ENCODE data around the gene PIP5K1B. TPM values are rescaled to one million over a fixed set of nuclear protein-coding genes. Genes with fewer than 3 reads are reported as not detected.

PIP5K1B gene
- total RNA-seq, 1 experiment from 2014 or later, result 2.5 TPM

- H3K56ac ChIP-seq (ENCODE audit: insufficient read length, low read depth, low read length), result no peak overlapping the region
- H2BK15ac ChIP-seq (ENCODE audit: low read depth, low read length), result no peak overlapping the region
- H3K27me3 Mint-ChIP-seq (ENCODE audit: low read depth), result no peaks in the 10 kb centered on the region
- TF ChIP-seq CTCF (conservative IDR thresholded peaks at IDR 0.05), result no peak
- peaks cover 0 to 4% (median 4%) of the 10 kb centered on the region in 3 experiments; a peak in 3 of 7 replicates for H3K36me3 Mint-ChIP-seq (ENCODE audit: insufficient read depth in 1 of 3, low read depth in 3 of 3)
- no peak overlapping the region for H4K8ac ChIP-seq (replicated peaks; ENCODE audit: insufficient read length, low read depth, low read length)
- no peaks in the 10 kb centered on the region for H3K23me2 ChIP-seq (ENCODE audit: insufficient read length, low read depth, low read length, poor library complexity, severe bottlenecking)
- H3T11ph ChIP-seq (ENCODE audit: low read length), result no peak overlapping the region
- no peaks in the 10 kb centered on the region for H3K79me2 ChIP-seq (ENCODE audit: insufficient read depth, low read length)
- no CpG with 5 or more reads among the region's 4 CpGs for WGBS (ENCODE audit: extremely low coverage, insufficient read length, low lambda C conversion rate)
- H2AFZ ChIP-seq (ENCODE audit: low read length), result no peak overlapping the region
- no peak overlapping the region for H3K9ac ChIP-seq (ENCODE audit: extremely low read depth, insufficient read length, low read length)
- no peak overlapping the region for H2BK20ac ChIP-seq (ENCODE audit: low read depth, low read length, poor library complexity, severe bottlenecking)
- no peak overlapping the region for H3K4me3 Mint-ChIP-seq
- H2AK5ac ChIP-seq (ENCODE audit: insufficient read length, low read length), result no peak overlapping the region
- H3K79me1 ChIP-seq (ENCODE audit: insufficient read depth, low read depth, low read length, poor library complexity, severe bottlenecking), result no peaks in the 10 kb centered on the region
- H3K14ac ChIP-seq (ENCODE audit: insufficient read depth, low read length), result no peak overlapping the region
- peaks cover 0 to 3% of the 10 kb centered on the region in 2 experiments; a peak in 2 of 5 replicates for H3K9me3 Mint-ChIP-seq
- no peaks in the 10 kb centered on the region for H3K27me3 ChIP-seq (ENCODE audit: insufficient read depth, low read length)
- H2BK120ac ChIP-seq (ENCODE audit: low read depth, low read length, poor library complexity, severe bottlenecking), result no peak overlapping the region
- H4K20me1 ChIP-seq (ENCODE audit: control insufficient read depth, insufficient read depth, insufficient read length), result no peaks in the 10 kb centered on the region
- H3K18ac ChIP-seq (ENCODE audit: insufficient read length, low read depth, low read length), result no peak overlapping the region
- no peak overlapping the region for H4K91ac ChIP-seq (ENCODE audit: insufficient read length, low read depth, low read length)
- H3K4me2 ChIP-seq (ENCODE audit: insufficient read depth, insufficient read length, low read length), result no peak overlapping the region
- peaks cover 2% of the 10 kb centered on the region; the same call in 1 of the 2 replicates for H3K4me1 ChIP-seq (ENCODE audit: insufficient read depth, low read length)
- no peak overlapping the region; a peak in 1 of 7 replicates for H3K27ac Mint-ChIP-seq
- no peak overlapping the region for H2BK12ac ChIP-seq (ENCODE audit: insufficient read length, low read depth, low read length)
- DNase-seq, result no peak
- H3K9me3 ChIP-seq (ENCODE audit: control insufficient read depth, low read depth, low read length), result no peaks in the 10 kb centered on the region
- no peak overlapping the region for H3K23ac ChIP-seq (ENCODE audit: insufficient read length, low read depth, low read length)
- peaks cover 21 to 28% of the 10 kb centered on the region in 2 experiments for H3K4me1 Mint-ChIP-seq
- H3K27ac ChIP-seq (ENCODE audit: insufficient read length, low read depth, low read length), result no peak overlapping the region
- no peak overlapping the region for H2BK5ac ChIP-seq (ENCODE audit: insufficient read length, low read length)
- H4K5ac ChIP-seq (ENCODE audit: insufficient read length, low read depth, low read length), result no peak overlapping the region
- H3K4ac ChIP-seq (ENCODE audit: low read depth, low read length), result no peak overlapping the region
These were observed 250.3 kb downstream of the PIP5K1B start for GRCh38 chr9:68955330-68955729.
